ENCODE results near the gene GABRP.

Gene GABRP

GRCh38 chr5:170750791-170751190 is 32.7 kb upstream of the GABRP start:
- TF ChIP-seq CTCF (IDR thresholded peaks at IDR 0.05; ENCODE audit: insufficient read depth, low read length) (no peak), GABPA (IDR thresholded peaks at IDR 0.05; ENCODE audit: low read depth) (no peak), POLR2AphosphoS5 (IDR thresholded peaks at IDR 0.05; ENCODE audit: low read depth) (no peak)
- TF ChIP-seq, protein P1, sequence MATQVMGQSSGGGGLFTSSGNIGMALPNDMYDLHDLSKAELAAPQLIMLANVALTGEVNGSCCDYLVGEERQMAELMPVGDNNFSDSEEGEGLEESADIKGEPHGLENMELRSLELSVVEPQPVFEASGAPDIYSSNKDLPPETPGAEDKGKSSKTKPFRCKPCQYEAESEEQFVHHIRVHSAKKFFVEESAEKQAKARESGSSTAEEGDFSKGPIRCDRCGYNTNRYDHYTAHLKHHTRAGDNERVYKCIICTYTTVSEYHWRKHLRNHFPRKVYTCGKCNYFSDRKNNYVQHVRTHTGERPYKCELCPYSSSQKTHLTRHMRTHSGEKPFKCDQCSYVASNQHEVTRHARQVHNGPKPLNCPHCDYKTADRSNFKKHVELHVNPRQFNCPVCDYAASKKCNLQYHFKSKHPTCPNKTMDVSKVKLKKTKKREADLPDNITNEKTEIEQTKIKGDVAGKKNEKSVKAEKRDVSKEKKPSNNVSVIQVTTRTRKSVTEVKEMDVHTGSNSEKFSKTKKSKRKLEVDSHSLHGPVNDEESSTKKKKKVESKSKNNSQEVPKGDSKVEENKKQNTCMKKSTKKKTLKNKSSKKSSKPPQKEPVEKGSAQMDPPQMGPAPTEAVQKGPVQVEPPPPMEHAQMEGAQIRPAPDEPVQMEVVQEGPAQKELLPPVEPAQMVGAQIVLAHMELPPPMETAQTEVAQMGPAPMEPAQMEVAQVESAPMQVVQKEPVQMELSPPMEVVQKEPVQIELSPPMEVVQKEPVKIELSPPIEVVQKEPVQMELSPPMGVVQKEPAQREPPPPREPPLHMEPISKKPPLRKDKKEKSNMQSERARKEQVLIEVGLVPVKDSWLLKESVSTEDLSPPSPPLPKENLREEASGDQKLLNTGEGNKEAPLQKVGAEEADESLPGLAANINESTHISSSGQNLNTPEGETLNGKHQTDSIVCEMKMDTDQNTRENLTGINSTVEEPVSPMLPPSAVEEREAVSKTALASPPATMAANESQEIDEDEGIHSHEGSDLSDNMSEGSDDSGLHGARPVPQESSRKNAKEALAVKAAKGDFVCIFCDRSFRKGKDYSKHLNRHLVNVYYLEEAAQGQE (IDR thresholded peaks at IDR 0.05; ENCODE audit: insufficient replicate concordance, low read depth): no peak
- Histone ChIP-seq H3K27ac (replicated peaks) (no peak overlapping the region), H3K27me3 (ENCODE audit: insufficient read depth, poor library complexity, severe bottlenecking) (peaks cover 2% of the 10 kb centered on the region), H3K4me3 (replicated peaks; ENCODE audit: insufficient read depth, low read length) (no peak overlapping the region)
- no peak for DNase-seq (ENCODE audit: low read depth in 1 of 2, low spot score in 1 of 2)

DNA sequence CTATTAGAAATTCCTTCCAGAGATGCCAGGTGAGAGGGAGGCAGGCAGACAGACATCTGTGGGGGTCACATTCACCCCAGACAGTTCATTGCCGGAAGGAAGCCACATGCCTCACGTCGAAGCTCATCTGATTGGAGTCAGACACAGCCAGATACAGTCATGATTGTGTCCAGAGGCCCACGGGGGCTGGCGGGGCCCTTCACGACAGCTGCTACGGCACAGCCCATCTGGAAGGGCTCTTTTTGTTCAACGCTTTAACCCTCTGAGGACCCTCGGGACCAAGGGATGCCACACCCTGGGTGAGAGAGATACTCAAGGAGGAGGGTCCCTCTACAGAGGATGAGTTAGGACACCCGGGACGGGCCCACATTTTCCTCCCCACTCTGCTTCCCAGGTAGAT is 31.9 kb upstream of the GABRP start:
- Histone ChIP-seq H3K27me3 (ENCODE audit: insufficient read depth, poor library complexity, severe bottlenecking) (peaks cover 2% of the 10 kb centered on the region), H3K4me3 (replicated peaks; ENCODE audit: insufficient read depth, low read length) (no peak overlapping the region), H3K27ac (replicated peaks) (no peak overlapping the region)
- no peak for TF ChIP-seq SPI1 (IDR thresholded peaks at IDR 0.05; ENCODE audit: borderline replicate concordance, low read depth)
- TF ChIP-seq CTCF (IDR thresholded peaks at IDR 0.05; ENCODE audit: insufficient read depth, low read length): no peak
- TF ChIP-seq POLR2AphosphoS5 (IDR thresholded peaks at IDR 0.05; ENCODE audit: low read depth): no peak
- TF ChIP-seq, protein P1 (IDR thresholded peaks at IDR 0.05; ENCODE audit: insufficient replicate concordance, low read depth): no peak
- no peak for TF ChIP-seq GABPA (IDR thresholded peaks at IDR 0.05; ENCODE audit: low read depth)
- no peak for DNase-seq (ENCODE audit: low read depth in 1 of 2, low spot score in 1 of 2)

DNA sequence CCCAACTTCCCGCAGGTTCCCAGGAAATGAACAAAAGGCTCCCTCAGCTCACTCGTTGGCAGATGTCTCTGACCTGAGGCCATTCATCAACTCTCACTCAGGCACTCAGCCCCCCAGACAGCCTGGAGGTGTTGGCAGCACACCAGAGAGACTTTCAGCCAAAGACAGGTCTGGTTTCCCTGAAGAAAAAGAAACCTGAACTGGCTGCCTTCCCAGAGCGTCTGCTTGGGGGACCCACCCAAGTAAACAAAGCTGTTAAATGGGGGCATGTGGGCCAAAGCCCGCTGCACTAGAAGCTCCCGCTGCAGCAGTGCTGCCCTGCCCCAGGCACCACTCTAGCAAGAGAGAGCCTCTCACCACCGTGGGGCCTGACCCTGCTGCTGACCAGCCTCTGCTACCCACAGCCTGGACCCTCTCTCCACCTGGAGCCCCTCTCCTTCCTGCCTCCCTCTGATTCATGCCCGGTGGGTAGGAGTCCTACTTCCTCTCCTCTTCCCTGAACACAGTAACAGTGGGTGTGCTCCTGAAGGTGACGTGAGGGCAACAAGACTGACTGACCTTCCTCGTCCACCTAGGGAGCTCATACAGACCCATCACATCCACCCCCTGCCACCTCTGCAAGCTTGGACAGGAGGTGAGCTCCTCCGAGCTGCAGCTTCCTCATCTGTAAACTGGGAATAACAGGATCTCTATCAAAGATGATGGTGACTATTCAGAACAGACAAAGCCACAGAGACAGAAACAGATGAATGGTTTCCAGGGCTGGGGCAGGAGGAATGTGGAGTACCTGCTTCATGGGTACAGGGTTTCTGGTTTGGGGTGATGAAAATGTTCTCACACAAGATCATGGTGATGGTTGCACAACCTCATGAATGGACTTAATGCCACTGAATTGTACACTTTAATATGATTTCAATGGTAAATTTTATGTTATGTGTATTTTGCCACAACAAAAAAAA is 31.0 kb upstream of the GABRP start:
- Histone ChIP-seq H3K27ac (replicated peaks) (no peak overlapping the region), H3K4me3 (replicated peaks; ENCODE audit: insufficient read depth, low read length) (no peak overlapping the region), H3K27me3 (ENCODE audit: insufficient read depth, poor library complexity, severe bottlenecking) (peaks cover 2% of the 10 kb centered on the region)
- TF ChIP-seq POLR2AphosphoS5 (IDR thresholded peaks at IDR 0.05; ENCODE audit: low read depth) (no peak), CTCF (IDR thresholded peaks at IDR 0.05; ENCODE audit: insufficient read depth, low read length) (no peak), SPI1 (IDR thresholded peaks at IDR 0.05; ENCODE audit: borderline replicate concordance, low read depth) (no peak), GABPA (IDR thresholded peaks at IDR 0.05; ENCODE audit: low read depth) (no peak)
- TF ChIP-seq, protein P1 (IDR thresholded peaks at IDR 0.05; ENCODE audit: insufficient replicate concordance, low read depth): no peak
- no peak for DNase-seq (ENCODE audit: low read depth in 1 of 2, low spot score in 1 of 2)
